Astrocyte of the cerebellum (primary cell): ENCODE measurements around the gene CALR.
A peak's percentile ranks its signal among the peaks of the same experiment; 100 is the strongest.

Source experiments
- DNase-seq: peaks from one replicate; pipeline ENCODE4 v3.0.0-alpha.2; 2011; ENCODE audit warnings: low read depth
- H3K4me3 ChIP-seq: 2 replicates; pipeline ENCODE4 v1.5.1; 2011; ENCODE audit warnings: mild to moderate bottlenecking, low read depth, low read length, moderate library complexity
- CTCF ChIP-seq: IDR thresholded peaks from 2 replicates; pipeline ENCODE4 v1.5.1; 2012; ENCODE audit warnings: low read length, low read depth, moderate library complexity, mild to moderate bottlenecking; ENCODE audit errors: missing control alignments
- in situ Hi-C: cut with HindIII; loops from 2 replicates; pipeline ENCODE4 v1.10.0; 2017; ENCODE audit warnings: low sequenced_read_pairs

Gene CALR

GRCh38 chr19:12935071-12935470 is 3.3 kb upstream of the CALR start:
- TF ChIP-seq CTCF = no peak
- no peak overlapping the region for H3K4me3 ChIP-seq
- in situ Hi-C loops = no loop called here
- DNase-seq = no peak

GRCh38 chr19:12936582-12936981 is 1.8 kb upstream of the CALR start:
- DNase-seq = no peak
- in situ Hi-C loops = no loop called here
- no peak for TF ChIP-seq CTCF
- no peak overlapping the region for H3K4me3 ChIP-seq

GRCh38 chr19:12937093-12937926 is 1.1 kb upstream of the CALR start:
- in situ Hi-C loops = no loop called here
- no peak for TF ChIP-seq CTCF
- DNase-seq = no peak
- H3K4me3 ChIP-seq = peak overlapping the region; percentile 100

GRCh38 chr19:12938779-12939601 is 581 bp downstream of the CALR start:
- H3K4me3 ChIP-seq = peak overlapping the region; percentile 100
- DNase-seq = no peak

GRCh38 chr19:12939975-12940423 is 1.6 kb downstream of the CALR start:
- no peak for TF ChIP-seq CTCF
- in situ Hi-C loops = no loop called here
- H3K4me3 ChIP-seq = peak overlapping the region; percentile 100
- DNase-seq = no peak

More at GRCh38 chr19:12938779-12939601, 581 bp downstream of the CALR start:
- in situ Hi-C loops = no loop called here
- no peak for TF ChIP-seq CTCF

GRCh38 chr19:12940897-12941296 is 2.5 kb downstream of the CALR start:
- no peak for DNase-seq
- in situ Hi-C loops = no loop called here
- TF ChIP-seq CTCF = no peak
- peak overlapping the region; percentile 100 for H3K4me3 ChIP-seq
